Gastroesophageal sphincter (tissue), 4 donors: Measurements from ENCODE around the gene SLC40A1. TPM values are rescaled to one million over a fixed set of nuclear protein-coding genes. Genes with fewer than 3 reads are reported as not detected.

Experiments used
- ATAC-seq: fragments of 150-250 bp; one replicate; pipeline ENCODE4 v1.9.1; 2016; ENCODE audit warnings: mild to moderate bottlenecking, moderate library complexity
- H3K27ac ChIP-seq, 4 donors: fragments of 200-600 bp; sonication (generic) in 3 of 4; 1 replicate in 3 of 4; 2 replicates in 1 of 4; pipeline ENCODE4 v1.5.1; 2016 to 2019
- H3K27me3 ChIP-seq: fragments of 200-600 bp; sonication (generic); one replicate; pipeline ENCODE4 v1.5.1; 2019
- H3K36me3 ChIP-seq, 2 donors: fragments of 200-600 bp; sonication (generic); one replicate each; pipeline ENCODE4 v1.5.1; 2019; ENCODE audit warnings: control low read depth in 1 of 2
- H3K4me1 ChIP-seq, 3 donors: fragments of 200-600 bp; sonication (generic); 1 replicate in 2 of 3; 2 replicates in 1 of 3; pipeline ENCODE4 v1.5.1; 2016 to 2019; ENCODE audit warnings: control low read depth in 2 of 3
- H3K4me3 ChIP-seq, 2 donors: fragments of 200-600 bp; sonication (generic); one replicate each; pipeline ENCODE4 v1.5.1; 2019; ENCODE audit warnings: mild to moderate bottlenecking in 1 of 2, moderate library complexity in 1 of 2
- H3K9me3 ChIP-seq, 3 donors: fragments of 200-600 bp; sonication (generic); one replicate each; pipeline ENCODE4 v1.5.1; 2017 to 2019; ENCODE audit warnings: control low read depth in 2 of 3
- EP300 ChIP-seq: sonication (generic); formaldehyde crosslinking; IDR thresholded peaks from one replicate; pipeline ENCODE4 v1.6.1; 2017; ENCODE audit warnings: antibody characterized with exemption, mild to moderate bottlenecking
- POLR2A ChIP-seq, 2 donors: fragments of 450-650 bp; IDR thresholded peaks; one replicate each; pipeline ENCODE4 v1.6.1; 2017; ENCODE audit warnings: antibody characterized with exemption in 2 of 2, mild to moderate bottlenecking in 2 of 2, moderate library complexity in 1 of 2
- POLR2AphosphoS5 ChIP-seq: sonication (generic); formaldehyde crosslinking; IDR thresholded peaks from one replicate; pipeline ENCODE4 v1.6.1; 2017; ENCODE audit warnings: antibody characterized with exemption
- WGBS, 2 donors: methylation state at CpG; one replicate each; pipeline ENCODE4 v1.1.5; 2018; ENCODE audit warnings: low coverage in 1 of 2; 5-methylcytosine and 5-hydroxymethylcytosine counted together
- total RNA-seq, 4 donors: library from RNA; depleted of rRNA; stranded (reverse); fragments of >200 nt; gene quantifications; one replicate each; pipeline ENCODE4 v1.1.0, GENCODE V29; 2016
- TF ChIP-seq, protein P1 (sequence below), 4 experiments: fragments of 200-600 bp in 2 of 4; fragments of 450-650 bp in 2 of 4; sonication (generic) in 1 of 4; IDR thresholded peaks; one replicate each; pipeline ENCODE4 v1.5.1; 2017 to 2019; ENCODE audit warnings: antibody characterized with exemption in 4 of 4, mild to moderate bottlenecking in 2 of 4, moderate library complexity in 2 of 4

Gene SLC40A1
- total RNA-seq, 4 donors from 2014 or later: 32.1 to 96.3 (median 57.2) TPM

DNA sequence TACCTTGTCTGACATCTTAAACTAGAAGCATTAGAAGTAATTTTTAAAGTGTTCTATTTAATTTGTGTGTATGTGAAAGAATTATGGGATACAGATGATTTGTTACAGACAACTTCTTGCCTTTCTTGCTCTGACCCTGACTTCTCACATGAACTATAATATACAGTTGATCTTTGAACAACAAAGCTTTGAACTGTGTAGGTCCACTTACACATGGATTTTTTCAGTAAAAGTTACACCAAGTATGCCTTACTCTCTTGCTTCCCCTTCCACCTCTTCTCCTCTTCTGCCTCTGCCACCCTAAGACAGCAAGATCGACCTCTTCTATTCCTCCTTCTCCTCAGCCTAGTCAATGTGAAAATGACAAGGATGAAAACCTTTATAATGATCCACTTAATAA lies 42.2 kb downstream of the SLC40A1 start:
- TF ChIP-seq POLR2A (IDR thresholded peaks at IDR 0.05) (no peak), POLR2AphosphoS5 (no peak), EP300 (no peak)
- TF ChIP-seq, protein P1, sequence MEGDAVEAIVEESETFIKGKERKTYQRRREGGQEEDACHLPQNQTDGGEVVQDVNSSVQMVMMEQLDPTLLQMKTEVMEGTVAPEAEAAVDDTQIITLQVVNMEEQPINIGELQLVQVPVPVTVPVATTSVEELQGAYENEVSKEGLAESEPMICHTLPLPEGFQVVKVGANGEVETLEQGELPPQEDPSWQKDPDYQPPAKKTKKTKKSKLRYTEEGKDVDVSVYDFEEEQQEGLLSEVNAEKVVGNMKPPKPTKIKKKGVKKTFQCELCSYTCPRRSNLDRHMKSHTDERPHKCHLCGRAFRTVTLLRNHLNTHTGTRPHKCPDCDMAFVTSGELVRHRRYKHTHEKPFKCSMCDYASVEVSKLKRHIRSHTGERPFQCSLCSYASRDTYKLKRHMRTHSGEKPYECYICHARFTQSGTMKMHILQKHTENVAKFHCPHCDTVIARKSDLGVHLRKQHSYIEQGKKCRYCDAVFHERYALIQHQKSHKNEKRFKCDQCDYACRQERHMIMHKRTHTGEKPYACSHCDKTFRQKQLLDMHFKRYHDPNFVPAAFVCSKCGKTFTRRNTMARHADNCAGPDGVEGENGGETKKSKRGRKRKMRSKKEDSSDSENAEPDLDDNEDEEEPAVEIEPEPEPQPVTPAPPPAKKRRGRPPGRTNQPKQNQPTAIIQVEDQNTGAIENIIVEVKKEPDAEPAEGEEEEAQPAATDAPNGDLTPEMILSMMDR (IDR thresholded peaks at IDR 0.05): no peak
- Histone ChIP-seq H3K9me3 (no peaks in the 10 kb centered on the region), H3K27me3 (no peaks in the 10 kb centered on the region), H3K4me1 (peaks cover 0 to 50% (median 18%) of the 10 kb centered on the region in 3 donors), H3K4me3 (no peak overlapping the region), H3K36me3 (no peaks in the 10 kb centered on the region), H3K27ac (no peak overlapping the region)
- ATAC-seq: no peak
- WGBS, 2 donors: 81 to 90% methylated on average over 1 of the region's 1 CpG

DNA sequence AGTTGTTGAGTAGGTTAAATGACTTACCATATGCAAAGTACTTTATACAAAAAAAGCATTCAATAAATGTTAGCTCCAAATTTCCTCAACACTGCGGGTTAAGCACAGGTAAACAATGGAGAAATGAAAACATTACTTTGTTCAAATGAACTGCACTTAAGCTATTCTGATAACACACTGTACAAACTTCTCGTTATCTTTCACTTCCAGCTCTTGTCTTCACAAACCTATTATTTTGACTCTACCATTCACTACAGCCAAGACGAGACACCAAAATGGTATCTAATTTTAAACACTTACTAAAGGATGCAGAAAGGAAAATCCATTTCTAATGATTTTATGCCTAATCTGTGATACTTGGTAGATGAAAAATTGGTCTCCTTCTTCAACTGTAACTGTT lies 43.8 kb downstream of the SLC40A1 start:
- H3K27ac ChIP-seq: no peak overlapping the region
- no peaks in the 10 kb centered on the region for H3K36me3 ChIP-seq
- H3K4me3 ChIP-seq: no peak overlapping the region
- ATAC-seq: no peak
- WGBS, 2 donors: 74 to 90% methylated on average over 3 of the region's 3 CpGs
- H3K27me3 ChIP-seq: no peaks in the 10 kb centered on the region
- no peak for TF ChIP-seq POLR2A (IDR thresholded peaks at IDR 0.05)
- TF ChIP-seq EP300: no peak
- no peak for TF ChIP-seq POLR2AphosphoS5
- TF ChIP-seq, protein P1 (IDR thresholded peaks at IDR 0.05): no peak
- H3K9me3 ChIP-seq: no peaks in the 10 kb centered on the region
- H3K4me1 ChIP-seq: peaks cover 0 to 43% (median 14%) of the 10 kb centered on the region in 3 donors

DNA sequence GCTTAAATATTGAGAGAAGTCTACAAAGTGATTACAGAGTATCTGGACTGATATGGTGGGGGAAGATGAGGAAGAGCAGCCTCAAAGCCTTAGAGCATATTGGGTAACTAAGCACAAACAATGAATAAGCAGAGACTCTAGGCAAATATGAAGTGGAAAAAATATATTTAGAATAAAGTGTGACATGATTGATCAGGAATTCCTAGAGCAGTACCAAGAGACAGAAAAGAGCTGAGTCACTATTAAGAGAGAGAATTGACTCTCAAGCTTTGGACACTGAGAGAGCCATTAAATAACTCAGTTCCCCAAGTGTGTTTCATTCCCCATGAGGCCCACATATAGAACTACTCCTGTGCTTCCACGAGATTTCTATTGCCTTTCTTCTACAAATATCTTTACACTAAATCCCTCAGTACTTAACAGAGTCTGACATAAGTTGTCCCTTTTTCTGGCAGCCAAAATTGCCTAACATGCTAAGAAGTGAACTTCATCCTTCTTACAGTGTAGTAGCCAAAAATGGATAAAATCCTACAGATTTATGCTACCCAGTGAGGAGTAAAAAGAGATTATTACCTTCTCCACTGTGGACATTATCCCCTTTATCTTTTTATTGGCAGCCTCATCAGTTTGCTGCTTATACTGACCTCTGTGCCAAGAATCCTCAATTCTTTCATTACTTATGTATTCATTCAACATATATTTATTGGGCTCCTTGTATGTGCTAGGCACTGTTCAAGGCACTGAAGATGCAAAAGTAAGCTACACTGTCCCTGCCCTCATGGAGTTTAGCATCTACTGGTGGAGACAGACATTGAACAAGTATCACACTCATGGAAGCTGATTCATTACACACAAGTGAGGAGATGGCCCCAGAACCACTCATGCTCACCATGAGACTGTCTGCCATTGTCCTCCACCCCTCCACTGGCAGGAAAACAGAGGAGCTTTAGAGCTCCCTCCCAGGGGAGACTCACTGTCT lies 45.4 kb downstream of the SLC40A1 start:
- peaks cover 0 to 26% (median 5%) of the 10 kb centered on the region in 3 donors for H3K4me1 ChIP-seq
- TF ChIP-seq EP300 (no peak), POLR2AphosphoS5 (peak; percentile 9)
- H3K9me3 ChIP-seq: no peaks in the 10 kb centered on the region
- no peaks in the 10 kb centered on the region for H3K27me3 ChIP-seq
- ATAC-seq: peak; percentile 60
- H3K36me3 ChIP-seq: no peaks in the 10 kb centered on the region
- peak overlapping the region; percentile 21 to 54 (median 39) for H3K27ac ChIP-seq
- 11 to 38% methylated on average over 1 of the region's 1 CpG for WGBS, 2 donors
- H3K4me3 ChIP-seq: no peak overlapping the region

DNA sequence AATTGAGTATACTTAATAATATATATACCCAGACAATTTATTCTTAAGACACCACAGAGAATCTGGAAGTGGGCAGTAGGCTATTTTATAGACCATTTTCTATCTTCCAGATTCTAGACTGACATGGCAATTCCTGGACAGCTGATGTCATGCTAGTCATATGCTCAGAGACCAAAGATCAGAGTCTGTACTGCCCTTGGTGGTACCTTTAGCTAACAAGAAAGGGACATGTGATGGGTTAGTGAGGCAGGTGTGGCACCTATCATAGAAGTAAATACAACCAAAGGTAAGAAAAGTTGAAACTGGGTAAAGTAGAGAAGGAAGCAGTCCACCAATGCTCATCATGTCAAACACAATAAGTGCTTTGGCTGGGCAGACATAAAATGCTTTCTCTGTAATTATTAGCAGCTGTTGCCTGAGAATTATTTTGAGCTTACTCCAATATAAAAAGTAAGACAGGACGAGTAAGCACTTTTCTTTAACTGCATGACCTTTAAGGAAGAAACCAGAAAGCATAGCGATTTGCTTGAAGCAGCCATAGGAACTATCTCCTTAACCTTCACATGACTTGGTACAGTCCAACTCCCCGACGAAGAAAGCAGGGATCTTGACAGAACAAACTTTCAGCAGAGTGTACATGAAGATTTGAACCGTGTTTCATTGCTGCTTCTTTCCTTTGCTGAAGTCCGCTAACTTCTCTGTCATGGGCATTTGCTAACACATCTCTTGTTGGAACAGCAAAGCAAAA lies 47.1 kb downstream of the SLC40A1 start:
- no peak for ATAC-seq
- H3K36me3 ChIP-seq: no peaks in the 10 kb centered on the region
- H3K4me1 ChIP-seq: peaks cover 0 to 28% (median 5%) of the 10 kb centered on the region in 3 donors
- TF ChIP-seq POLR2A (IDR thresholded peaks at IDR 0.05) (no peak), EP300 (no peak), POLR2AphosphoS5 (no peak)
- TF ChIP-seq, protein P1 (IDR thresholded peaks at IDR 0.05): no peak
- WGBS, 2 donors: 45 to 52% methylated on average over 5 to 6 of the region's 6 CpGs
- H3K27me3 ChIP-seq: no peaks in the 10 kb centered on the region
- H3K27ac ChIP-seq: peak overlapping the region in 2 of 4 donors; percentile 12 to 54
- H3K4me3 ChIP-seq: no peak overlapping the region
- no peaks in the 10 kb centered on the region for H3K9me3 ChIP-seq

DNA sequence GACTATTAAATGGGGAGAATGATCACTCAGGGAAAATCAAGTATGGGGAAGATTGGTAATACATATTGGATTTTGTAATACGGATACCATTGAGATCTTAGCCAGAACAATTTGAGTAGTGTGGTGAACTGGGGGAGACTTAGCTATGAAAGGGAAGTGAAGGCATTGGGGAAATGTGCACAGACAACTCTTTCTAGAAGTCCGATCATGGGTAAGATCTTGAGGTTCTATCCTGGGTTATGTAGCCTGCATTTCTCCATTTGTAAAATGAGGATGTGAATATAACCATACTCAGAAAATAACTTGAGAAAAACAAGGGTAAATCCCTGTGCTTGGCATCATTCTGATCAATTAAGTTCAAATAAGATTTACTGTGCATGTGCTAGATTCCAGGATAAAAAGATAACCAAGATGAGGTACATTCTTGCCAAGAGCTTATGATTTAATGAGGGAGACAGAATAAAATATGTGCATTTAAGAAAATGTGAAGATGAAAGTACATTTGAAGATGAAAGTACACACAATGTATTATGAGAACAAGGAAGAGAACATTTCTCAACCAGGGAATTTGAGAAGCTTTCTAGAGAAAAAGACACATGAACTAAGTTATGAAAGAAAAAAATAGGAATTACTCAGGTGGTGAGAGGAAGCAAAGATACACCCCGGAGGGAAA lies 49.5 kb downstream of the SLC40A1 start:
- H3K27me3 ChIP-seq: no peaks in the 10 kb centered on the region
- peaks cover 5 to 45% (median 10%) of the 10 kb centered on the region in 3 donors for H3K4me1 ChIP-seq
- TF ChIP-seq POLR2AphosphoS5: no peak
- no peak for TF ChIP-seq POLR2A (IDR thresholded peaks at IDR 0.05)
- TF ChIP-seq, protein P1 (IDR thresholded peaks at IDR 0.05): no peak
- no peak for TF ChIP-seq EP300
- H3K4me3 ChIP-seq: no peak overlapping the region
- H3K36me3 ChIP-seq: no peaks in the 10 kb centered on the region
- peak overlapping the region in 1 of 4 donors; percentile 12 for H3K27ac ChIP-seq
- 88 to 98% methylated on average over 3 of the region's 3 CpGs for WGBS, 2 donors
- H3K9me3 ChIP-seq: no peaks in the 10 kb centered on the region
- no peak for ATAC-seq
